ENCODE data around the gene KRTAP20-1.

DNA sequence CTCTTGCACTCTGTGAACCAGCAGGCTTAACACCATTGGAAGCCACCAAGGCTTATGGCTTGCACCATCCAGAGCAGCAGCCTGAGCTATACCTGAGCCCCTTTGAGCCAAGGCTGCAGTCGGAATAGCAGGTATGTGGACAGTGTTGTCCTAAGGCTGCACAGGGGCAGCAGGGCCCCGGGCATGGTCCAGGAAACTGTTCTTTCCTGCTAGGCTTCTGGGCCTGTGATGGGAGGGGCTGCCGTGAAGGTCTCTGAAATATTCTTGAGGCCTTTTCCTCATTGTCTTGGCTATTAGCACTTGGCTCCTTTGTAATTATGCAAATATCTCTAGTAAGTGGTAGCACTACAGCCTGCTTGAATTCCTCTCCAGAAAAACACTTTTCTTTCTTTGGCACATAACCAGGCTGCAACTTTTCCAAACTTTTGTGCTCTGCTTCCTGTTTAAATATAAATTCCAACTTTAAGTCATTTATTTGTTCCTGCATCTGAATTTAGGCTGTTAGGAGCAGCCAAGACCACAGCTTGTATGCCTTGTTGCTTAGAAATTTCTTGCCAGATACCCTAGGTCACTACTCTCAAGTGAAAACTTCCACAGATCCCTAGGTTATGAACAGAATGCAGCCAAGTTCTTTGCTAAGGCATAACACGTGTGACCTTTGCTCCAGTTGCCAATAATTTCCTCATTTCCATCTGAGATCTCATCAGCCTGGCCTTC, 9.4 kb downstream of the KRTAP20-1 start:
- TF ChIP-seq CTCF (IDR thresholded peaks at IDR 0.05; ENCODE audit: insufficient read depth, low read length) = no peak
- no peak for TF ChIP-seq GABPA (IDR thresholded peaks at IDR 0.05; ENCODE audit: low read depth)

Measured in HL-60 (cell line).